Osteocyte (in vitro differentiated cells): ENCODE results near the gene DCST1. TPM values are rescaled to one million over a fixed set of nuclear protein-coding genes. Genes with fewer than 3 reads are reported as not detected.
A peak's percentile ranks its signal among the peaks of the same experiment; 100 is the strongest.

ENCODE experiments used
- DNase-seq: peaks from one replicate; pipeline ENCODE4 v3.0.0; 2021; ENCODE audit warnings: mixed read lengths; ENCODE audit not compliant: unreplicated experiment; ENCODE audit errors: extremely low spot score
- H3K27ac Mint-ChIP-seq: one replicate; pipeline ENCODE4 v1.8.0; 2021; ENCODE audit warnings: mild to moderate bottlenecking, mixed read lengths; ENCODE audit not compliant: unreplicated experiment
- H3K27me3 Mint-ChIP-seq: one replicate; pipeline ENCODE4 v1.8.0; 2021; ENCODE audit warnings: mixed read lengths; ENCODE audit not compliant: unreplicated experiment
- H3K36me3 Mint-ChIP-seq: one replicate; pipeline ENCODE4 v1.8.0; 2021; ENCODE audit warnings: mixed read lengths; ENCODE audit not compliant: unreplicated experiment
- H3K4me1 Mint-ChIP-seq: one replicate; pipeline ENCODE4 v1.8.0; 2021; ENCODE audit warnings: mixed read lengths; ENCODE audit not compliant: unreplicated experiment
- H3K4me3 Mint-ChIP-seq: one replicate; pipeline ENCODE4 v1.8.0; 2021; ENCODE audit warnings: mild to moderate bottlenecking, moderate library complexity, mixed read lengths; ENCODE audit not compliant: unreplicated experiment
- H3K9me3 Mint-ChIP-seq: one replicate; pipeline ENCODE4 v1.8.0; 2021; ENCODE audit warnings: mixed read lengths; ENCODE audit not compliant: unreplicated experiment
- CTCF ChIP-seq: fragments of 200-600 bp; sonication (generic); IDR thresholded peaks from 2 replicates; pipeline ENCODE4 v1.5.0; 2021; ENCODE audit warnings: antibody characterized with exemption, mild to moderate bottlenecking, moderate library complexity
- total RNA-seq: library from RNA; stranded (reverse); gene quantifications from 2 replicates; pipeline ENCODE4 v1.2.1, GENCODE V29; 2021

Gene DCST1
- total RNA-seq, 1 donor from 2014 or later: not detected

DNA sequence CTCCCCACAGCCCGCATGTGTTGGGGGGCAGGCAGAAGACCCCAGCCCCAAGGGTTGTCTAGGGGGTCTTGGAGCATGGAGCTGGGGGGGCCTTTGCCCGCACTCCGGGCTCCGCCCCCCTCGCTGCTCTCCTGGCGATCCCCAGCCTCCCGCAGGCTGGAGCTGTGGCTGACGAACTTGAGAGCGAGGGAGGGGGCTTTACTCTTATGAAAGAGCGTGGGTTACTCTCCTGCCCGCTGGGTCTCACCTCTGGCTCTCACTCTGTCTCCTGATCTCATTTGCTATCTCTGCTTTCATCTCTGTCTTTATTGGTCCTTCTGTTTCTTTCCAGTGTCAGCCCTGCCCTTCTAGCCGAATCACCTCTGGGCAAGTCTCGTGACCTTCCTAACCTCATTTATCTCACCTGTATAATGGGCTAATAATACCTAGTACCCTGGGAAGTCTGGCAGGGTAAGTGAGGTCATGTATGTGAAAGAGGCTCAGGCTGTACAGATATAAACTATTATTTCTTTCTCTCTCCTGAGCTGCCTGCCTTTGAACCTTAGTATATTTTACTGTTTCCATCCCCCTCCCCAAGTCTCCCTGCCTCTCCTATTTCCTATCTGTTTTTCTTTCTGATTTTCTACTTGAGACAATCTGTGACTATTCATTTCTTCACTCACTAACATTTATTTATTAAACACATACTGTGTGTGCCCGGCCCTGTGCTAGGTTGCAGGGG lies 30.6 kb downstream of the DCST1 start:
- no peak for TF ChIP-seq CTCF
- H3K27me3 Mint-ChIP-seq: no peaks in the 10 kb centered on the region
- H3K27ac Mint-ChIP-seq: peak overlapping the region; percentile 3
- H3K36me3 Mint-ChIP-seq: no peaks in the 10 kb centered on the region
- no peaks in the 10 kb centered on the region for H3K9me3 Mint-ChIP-seq
- peak overlapping the region; percentile 71 for H3K4me3 Mint-ChIP-seq
- H3K4me1 Mint-ChIP-seq: peaks cover 30% of the 10 kb centered on the region
- no peak for DNase-seq

- no peak for TF ChIP-seq CTCF
- no peak overlapping the region for H3K27ac Mint-ChIP-seq
- no peaks in the 10 kb centered on the region for H3K9me3 Mint-ChIP-seq
- no peak for DNase-seq
- peak overlapping the region; percentile 71 for H3K4me3 Mint-ChIP-seq
- peaks cover 32% of the 10 kb centered on the region for H3K4me1 Mint-ChIP-seq
- H3K36me3 Mint-ChIP-seq: no peaks in the 10 kb centered on the region
- no peaks in the 10 kb centered on the region for H3K27me3 Mint-ChIP-seq
These were observed 31.3 kb downstream of the DCST1 start for GRCh38 chr1:155064832-155065429.

- Mint-ChIP-seq H3K27ac (no peak overlapping the region), H3K4me1 (peaks cover 34% of the 10 kb centered on the region), H3K9me3 (no peaks in the 10 kb centered on the region), H3K36me3 (no peaks in the 10 kb centered on the region), H3K27me3 (peaks cover 3% of the 10 kb centered on the region), H3K4me3 (no peak overlapping the region)
- no peak for TF ChIP-seq CTCF
- no peak for DNase-seq
These were observed 33.2 kb downstream of the DCST1 start for GRCh38 chr1:155066777-155067176.

- H3K27ac Mint-ChIP-seq: no peak overlapping the region
- no peak for DNase-seq
- no peak for TF ChIP-seq CTCF
- H3K27me3 Mint-ChIP-seq: peaks cover 11% of the 10 kb centered on the region
- peaks cover 18% of the 10 kb centered on the region for H3K4me1 Mint-ChIP-seq
- no peaks in the 10 kb centered on the region for H3K9me3 Mint-ChIP-seq
- no peaks in the 10 kb centered on the region for H3K36me3 Mint-ChIP-seq
- no peak overlapping the region for H3K4me3 Mint-ChIP-seq
These were observed 35.0 kb downstream of the DCST1 start for GRCh38 chr1:155068599-155068998.

GRCh38 chr1:155069551-155070157 lies 36.0 kb downstream of the DCST1 start:
- H3K9me3 Mint-ChIP-seq: no peaks in the 10 kb centered on the region
- peaks cover 11% of the 10 kb centered on the region for H3K27me3 Mint-ChIP-seq
- DNase-seq: no peak
- no peak overlapping the region for H3K27ac Mint-ChIP-seq
- TF ChIP-seq CTCF: no peak
- H3K4me3 Mint-ChIP-seq: no peak overlapping the region
- no peaks in the 10 kb centered on the region for H3K36me3 Mint-ChIP-seq
- peaks cover 14% of the 10 kb centered on the region for H3K4me1 Mint-ChIP-seq
